Stimulated activated CD4-positive, alpha-beta T cell treated with anti-CD3 and anti-CD28 coated beads, Interleukin-12 subunit alpha, Interleukin-12 subunit beta, amount 100 ng/mL, for 4 hours (primary cell): ENCODE results near the gene ZBED5.
A peak's percentile ranks its signal among the peaks of the same experiment; 100 is the strongest.

ENCODE experiments used
- DNase-seq: peaks from one replicate; pipeline ENCODE4 v3.0.0-alpha.2; 2020

The ZBED5 gene

GRCh38 chr11:10878408-10879214, 20.8 kb upstream of the ZBED5 start:
- DNase-seq: no peak

DNA sequence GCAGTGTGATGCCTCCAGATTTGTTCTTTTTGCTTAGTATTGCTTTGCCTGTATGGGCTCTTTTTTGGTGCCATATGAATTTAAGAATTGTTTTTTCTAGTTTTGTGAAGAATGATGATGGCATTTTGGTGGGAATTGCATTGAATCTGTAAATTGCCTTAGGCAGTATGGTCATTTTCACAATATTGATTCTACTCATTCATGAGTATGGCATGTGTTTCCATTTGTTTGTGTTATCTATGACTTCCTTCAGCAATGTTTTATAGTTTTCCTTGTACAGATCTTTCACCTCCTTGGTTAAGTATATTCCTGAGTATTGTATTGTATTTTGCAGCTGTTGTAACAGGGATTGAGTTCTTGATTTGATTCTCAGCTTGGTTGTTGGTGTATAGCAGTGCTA, 18.3 kb upstream of the ZBED5 start:
- DNase-seq: no peak

DNA sequence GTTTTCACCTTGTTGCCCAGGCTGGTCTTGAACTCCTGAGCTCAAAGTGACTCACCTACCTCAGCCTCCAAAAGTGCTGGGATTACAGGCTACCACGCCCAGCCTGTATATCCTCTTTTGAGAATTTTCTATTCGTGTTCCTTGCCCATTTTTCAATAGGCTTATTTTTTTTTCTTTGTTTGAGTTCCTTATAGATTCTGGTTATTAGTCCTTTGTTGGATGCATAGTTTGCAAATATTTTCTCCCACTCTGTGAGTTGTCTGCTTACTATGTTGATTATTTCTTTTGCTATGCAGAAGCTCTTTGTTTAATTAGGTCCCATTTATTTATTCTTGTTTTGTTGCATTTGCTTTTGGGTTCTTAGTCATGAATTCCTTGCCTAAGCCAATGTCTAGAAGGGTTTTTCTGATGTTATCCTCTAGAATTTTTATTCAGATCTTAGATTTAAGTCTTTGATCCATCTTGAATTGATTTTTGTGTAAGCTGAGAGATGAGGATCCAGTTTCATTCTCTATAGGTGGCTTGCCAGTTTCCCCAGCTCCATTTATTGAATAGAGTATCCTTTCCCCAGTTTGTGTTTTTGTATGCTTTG, 17.7 kb upstream of the ZBED5 start:
- no peak for DNase-seq

GRCh38 chr11:10872097-10872496, 14.2 kb upstream of the ZBED5 start:
- no peak for DNase-seq

DNA sequence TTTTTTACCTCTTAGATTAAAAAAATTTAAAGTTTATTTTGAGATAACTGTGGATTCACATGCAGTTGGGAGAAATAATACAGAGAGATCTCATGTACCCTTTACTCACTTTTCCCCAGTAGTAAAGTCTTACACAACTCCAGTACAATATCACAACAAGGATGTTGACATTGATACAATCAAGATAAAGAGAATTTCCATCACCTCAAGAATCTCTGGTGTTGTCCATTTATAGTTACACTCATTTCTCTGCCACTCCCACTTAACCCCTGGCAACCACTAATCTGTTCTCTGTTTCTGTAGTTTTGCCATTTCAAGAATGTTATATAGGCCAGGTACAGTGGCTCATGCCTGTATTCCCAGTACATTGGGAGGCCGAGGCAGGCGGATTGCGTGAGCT, 10.5 kb upstream of the ZBED5 start:
- no peak for DNase-seq

DNA sequence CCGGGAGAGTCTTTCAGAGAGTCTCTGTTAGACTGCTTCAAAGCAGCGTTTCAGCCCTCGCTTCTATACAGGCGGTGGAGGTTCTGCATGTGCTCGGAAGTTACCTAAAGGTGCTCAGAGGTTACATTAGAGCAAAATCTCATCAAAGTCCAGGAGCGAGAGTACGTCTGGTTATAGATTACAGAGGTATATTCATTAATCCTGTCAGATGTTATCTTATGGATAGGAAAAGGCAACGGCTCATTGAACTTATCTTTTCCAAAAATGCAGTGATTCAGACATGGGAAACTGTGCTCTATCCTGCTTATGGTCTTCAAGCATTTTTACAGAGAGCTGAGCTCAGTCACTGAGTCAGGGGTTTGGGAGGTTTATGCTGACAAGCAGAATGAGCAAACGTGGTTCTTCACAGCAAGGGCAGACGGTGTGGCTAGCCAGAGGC, 9.1 kb upstream of the ZBED5 start:
- no peak for DNase-seq

DNA sequence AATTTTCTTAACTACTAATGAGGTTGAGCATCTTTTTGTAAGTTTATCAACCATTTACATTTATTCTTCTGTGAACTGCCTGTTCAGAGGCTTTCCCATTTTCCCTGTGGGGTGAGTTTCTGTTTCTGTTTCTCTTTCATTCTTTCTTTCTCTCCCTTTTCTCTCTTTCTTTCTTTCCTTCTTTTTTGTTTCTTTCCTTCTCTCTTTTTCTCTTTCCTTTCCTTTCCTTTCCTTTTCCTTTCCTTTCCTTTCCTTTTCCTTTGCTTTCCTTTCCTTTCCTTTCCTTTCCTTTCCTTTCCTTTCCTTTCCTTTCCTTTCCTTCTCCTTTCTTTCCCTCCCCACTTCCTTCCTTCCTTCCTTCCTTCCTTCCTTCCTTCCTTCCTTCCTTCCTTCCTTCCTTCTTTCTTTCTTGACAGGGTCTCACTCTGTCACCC, 8.0 kb upstream of the ZBED5 start:
- no peak for DNase-seq

DNA sequence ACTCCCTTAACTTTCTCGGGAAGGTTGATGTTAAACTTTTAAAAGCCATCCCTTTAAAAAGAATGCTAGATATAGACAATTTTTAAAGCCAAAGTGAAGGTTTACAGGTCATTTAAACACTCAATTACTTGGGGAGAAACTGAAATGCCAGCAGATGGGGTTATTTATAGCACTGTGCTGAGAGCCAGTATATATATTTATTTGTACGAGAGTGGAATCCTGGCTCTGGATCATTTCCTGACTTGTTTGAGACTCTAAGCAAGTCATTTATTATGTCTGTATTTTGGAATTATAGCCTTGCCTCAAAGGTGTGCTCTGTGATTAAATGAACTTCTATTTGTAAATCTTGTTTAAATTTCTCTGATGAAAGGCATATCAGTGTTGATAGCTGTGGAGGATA, 6.8 kb upstream of the ZBED5 start:
- DNase-seq: no peak

DNA sequence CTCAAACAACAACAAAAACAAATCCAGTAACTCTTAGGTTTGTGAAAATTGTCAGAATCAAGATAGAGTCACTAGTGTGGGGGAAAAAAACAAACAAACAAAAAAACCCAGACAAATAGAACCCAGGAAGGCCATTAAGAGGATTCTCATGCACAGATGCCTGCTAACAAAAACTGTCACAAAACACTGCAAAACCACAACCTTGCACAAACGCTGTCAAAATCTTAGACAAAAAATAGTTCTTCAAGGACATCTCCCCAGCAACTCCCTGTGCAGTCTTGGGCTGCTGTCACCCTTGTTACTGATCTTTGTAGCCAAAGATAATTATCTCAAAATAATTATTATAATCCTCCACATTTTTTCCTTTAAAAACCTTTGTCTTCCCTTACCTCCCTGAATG, 4.6 kb upstream of the ZBED5 start:
- DNase-seq: no peak

DNA sequence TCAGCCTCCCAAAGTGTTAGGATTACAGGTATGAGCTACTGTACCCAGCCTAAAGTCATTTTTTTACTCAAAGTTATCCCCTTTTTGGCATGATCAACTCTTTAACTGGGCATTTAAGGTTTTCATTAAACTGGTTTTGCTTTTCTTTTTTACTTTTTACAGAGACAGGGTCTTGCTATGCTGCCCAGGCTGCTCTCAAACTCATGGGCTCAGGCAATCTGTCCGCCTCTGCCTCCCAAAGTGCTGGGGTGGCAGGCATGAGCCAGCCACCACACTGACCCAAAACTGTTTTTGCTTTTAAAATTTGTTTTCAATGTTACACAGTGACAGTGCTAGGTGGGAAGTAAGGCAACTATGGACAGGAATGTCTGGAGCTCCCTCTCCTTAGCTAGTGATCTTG, 3.9 kb upstream of the ZBED5 start:
- no peak for DNase-seq

DNA sequence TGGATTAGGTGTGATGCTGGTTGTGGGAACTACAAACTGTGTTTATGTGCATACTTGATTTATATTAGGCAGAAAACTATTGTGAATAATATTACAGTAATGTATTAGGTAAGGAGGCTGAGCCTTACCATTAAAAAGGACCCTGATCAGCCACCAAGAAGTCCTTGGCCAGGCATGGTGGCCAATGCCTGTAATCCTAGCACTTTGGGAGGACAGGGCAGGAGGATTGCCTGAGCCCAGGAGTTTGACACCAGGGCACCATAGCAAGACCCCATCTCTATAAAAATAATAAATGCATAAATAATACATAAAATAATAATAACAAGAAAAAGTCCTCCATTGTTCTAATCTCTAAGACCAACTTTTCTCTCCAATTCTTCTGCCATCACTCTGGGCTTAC, 3.2 kb upstream of the ZBED5 start:
- no peak for DNase-seq

GRCh38 chr11:10858439-10859325, 829 bp upstream of the ZBED5 start:
- peak; percentile 36 for DNase-seq

- no peak for DNase-seq
These were observed 469 bp downstream of the ZBED5 start for GRCh38 chr11:10857459-10857708.

DNA sequence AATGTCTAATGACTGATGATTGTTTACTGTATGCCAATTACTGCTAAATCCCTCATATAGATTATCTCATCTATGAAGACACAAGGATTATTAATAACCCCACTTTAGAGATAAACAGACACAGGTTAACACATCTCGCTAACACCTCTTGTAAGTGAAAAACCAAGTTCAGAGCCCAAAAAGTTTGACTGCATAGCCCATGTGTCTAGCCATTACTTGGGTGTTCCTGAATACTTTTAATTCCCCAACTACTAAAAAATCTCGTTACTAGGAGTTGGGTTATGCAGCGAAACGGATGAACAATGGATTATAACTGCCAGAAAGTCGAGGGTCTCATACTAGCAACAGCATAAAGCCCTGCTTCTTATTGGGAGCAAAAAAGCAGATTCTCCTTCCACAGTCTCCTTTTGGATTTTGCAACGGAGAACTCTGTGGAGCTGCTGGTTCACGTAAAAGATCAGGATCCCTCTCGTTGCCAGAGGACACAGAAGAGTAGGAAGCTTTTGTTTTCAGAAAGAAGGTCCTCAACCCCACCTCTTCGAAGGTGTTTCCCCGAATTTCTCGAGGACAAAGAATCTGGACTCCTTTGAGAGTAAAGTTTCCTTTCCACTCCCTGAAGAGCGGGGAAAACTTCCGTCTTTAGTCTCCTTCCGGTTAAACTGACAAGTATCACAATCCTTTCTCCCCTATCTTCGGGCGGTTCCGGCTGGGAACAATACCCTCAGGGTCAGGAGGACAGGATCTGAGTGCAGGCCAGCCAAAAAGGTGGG, 979 bp downstream of the ZBED5 start:
- no peak for DNase-seq

DNA sequence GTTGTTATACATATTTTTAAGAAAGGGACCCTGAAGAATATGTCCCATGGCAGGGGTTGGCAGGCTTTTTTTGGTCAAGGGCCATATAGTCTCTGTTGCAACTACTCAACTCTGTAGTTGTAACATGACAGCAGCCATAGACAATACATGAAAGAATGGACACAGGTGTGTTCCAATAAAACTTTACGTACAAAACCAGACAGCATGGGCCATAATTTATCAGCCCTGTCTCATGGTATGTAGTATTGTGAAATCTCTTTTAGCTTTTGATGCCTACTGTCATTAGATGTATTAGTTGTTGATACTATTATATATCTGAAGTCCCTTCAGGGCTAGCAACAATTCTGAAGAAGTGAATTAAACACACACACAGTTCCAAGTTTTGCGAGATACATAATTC, 2.6 kb downstream of the ZBED5 start:
- no peak for DNase-seq

DNA sequence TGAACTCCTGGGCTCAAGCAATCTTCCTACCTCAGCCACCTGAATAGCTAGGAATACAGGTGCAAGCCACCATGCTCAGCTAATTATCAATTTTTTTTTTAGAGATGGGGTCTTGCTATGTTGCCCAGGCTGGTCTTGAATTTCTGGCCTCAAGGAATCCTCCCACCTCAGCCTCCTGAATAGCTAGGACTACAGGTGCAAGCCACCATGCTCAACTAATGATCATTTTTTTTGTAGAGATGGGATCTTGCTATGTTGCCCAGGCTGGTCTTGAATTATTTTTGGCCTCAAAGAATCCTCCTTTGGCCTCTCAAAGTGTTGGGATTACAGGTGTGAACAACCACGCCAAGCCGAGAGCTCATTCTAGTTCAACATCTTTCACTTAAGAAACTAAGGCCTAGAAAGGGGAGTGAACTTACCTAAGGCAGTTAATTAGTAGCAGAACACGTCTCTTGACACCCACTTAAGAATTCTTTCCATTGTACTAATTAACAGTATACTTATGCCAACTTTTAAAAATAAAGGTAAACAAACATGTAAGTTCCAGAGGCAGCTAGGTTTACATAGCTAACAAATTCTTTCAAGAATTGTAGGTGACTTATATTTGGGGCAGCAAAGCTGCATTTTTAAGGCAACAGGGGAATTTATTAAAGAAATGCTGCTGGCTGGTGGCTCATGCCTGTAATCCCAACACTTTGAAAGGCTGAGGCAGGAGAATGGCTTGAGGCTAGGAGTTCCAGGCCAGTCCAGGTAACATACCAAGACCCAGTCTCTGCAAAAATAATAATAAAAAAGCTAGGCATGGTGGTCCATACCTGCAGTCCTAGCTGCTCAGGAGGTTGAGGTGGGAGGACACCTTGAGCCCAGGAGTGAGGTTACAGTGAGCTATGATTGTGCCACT, 9.6 kb downstream of the ZBED5 start:
- DNase-seq: no peak

GRCh38 chr11:10846660-10847059, 11.2 kb downstream of the ZBED5 start:
- DNase-seq: no peak

- DNase-seq: no peak
These were observed 12.3 kb downstream of the ZBED5 start for GRCh38 chr11:10845589-10845988.

DNA sequence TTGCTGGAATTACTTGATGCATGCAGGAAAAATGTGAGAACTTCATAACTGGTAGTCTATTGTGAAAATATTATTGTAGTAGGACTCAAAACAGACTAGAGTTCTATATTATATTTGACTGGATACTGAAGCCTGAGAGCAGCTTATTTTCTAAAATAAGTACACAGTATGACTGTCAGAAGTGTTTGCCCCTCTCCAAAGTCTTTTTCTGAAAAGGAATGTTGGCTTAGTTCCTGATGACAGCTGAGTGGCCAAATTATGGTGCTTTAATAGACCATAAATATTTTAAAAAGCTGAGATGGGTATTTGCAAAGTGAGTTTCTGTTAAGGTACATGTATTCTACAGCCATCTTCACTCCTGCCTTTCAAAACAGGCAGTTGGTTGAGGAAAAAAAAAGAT, 13.1 kb downstream of the ZBED5 start:
- DNase-seq: no peak

DNA sequence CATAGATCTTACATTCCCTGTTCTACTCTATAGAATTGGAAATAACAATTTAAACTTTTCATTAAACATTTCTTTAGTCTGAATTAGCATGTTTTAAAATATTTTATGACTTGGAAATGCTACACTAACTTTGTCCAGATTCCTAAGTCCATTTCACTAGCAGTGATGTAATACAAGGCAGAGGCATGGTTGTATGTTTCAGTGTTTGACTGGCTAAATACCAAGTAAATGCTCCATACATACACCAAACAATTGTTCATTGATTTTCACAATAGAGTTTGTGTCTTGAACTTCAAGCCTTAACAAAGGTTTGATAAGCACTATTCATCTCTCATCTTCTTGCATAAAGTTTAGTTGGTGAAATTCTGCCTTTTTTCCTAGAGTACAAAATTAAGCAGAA, 13.5 kb downstream of the ZBED5 start:
- DNase-seq: no peak

GRCh38 chr11:10838881-10839280, 19.0 kb downstream of the ZBED5 start:
- no peak for DNase-seq

DNA sequence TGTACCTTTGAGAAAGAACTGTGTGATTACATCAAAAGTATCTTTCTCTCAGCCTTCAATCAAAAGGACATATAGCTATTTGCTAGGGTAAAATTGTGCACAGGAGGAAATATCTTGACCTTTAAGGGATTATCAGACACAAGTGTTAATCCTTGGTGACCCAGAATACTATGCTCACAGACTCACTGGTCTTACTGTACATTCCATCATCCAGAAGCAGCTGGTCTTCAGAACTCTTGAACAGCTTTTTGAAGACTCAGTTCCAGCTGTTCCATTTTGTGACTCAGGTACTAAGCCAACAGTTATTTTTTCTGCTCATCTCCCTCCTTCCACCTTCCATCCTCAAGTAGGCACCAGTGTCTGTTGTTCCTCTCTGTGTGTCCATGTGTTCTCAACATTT, 19.8 kb downstream of the ZBED5 start:
- DNase-seq: no peak
